ENCODE data around the gene ATMIN.

The ATMIN gene

GRCh38 chr16:81067166-81067565, 31.5 kb downstream of the ATMIN start:
- no peak for DNase-seq (ENCODE audit: low read depth)

- no peak for DNase-seq (ENCODE audit: low read depth)
Measured at GRCh38 chr16:81069063-81069462, 33.4 kb downstream of the ATMIN start.

GRCh38 chr16:81070979-81071378, 35.3 kb downstream of the ATMIN start:
- no peak for DNase-seq (ENCODE audit: low read depth)

- DNase-seq (ENCODE audit: low read depth) = no peak
Measured at GRCh38 chr16:81071805-81072204, 36.2 kb downstream of the ATMIN start.

GRCh38 chr16:81073560-81074330, 38.1 kb downstream of the ATMIN start:
- no peak for DNase-seq (ENCODE audit: low read depth)

GRCh38 chr16:81076566-81077075, 41.0 kb downstream of the ATMIN start:
- DNase-seq (ENCODE audit: low read depth) = peak; percentile 81

- peak; percentile 87 for DNase-seq (ENCODE audit: low read depth)
Measured at GRCh38 chr16:81077076-81077940, 41.7 kb downstream of the ATMIN start, which contains the start of gene C16orf46. Gene C16orf46, minus strand, starts transcription at chr16:81077238. Its CDS starts 13,283 bp downstream, at chr16:81063955.

- DNase-seq (ENCODE audit: low read depth) = no peak
Measured at GRCh38 chr16:81080233-81080632, 44.6 kb downstream of the ATMIN start.

GRCh38 chr16:81081014-81081413, 45.4 kb downstream of the ATMIN start:
- DNase-seq (ENCODE audit: low read depth) = no peak

GRCh38 chr16:81088836-81089235, 53.2 kb downstream of the ATMIN start:
- no peak for DNase-seq (ENCODE audit: low read depth)

GRCh38 chr16:81094771-81095251, 59.2 kb downstream of the ATMIN start:
- DNase-seq (ENCODE audit: low read depth) = no peak

- no peak for DNase-seq (ENCODE audit: low read depth)
Measured at GRCh38 chr16:81095653-81095952, 60.0 kb downstream of the ATMIN start.

GRCh38 chr16:81095953-81096714, 60.5 kb downstream of the ATMIN start, which contains the start of gene GCSH:
Gene GCSH, minus strand, starts transcription at chr16:81096395. Its CDS starts 117 bp downstream, at chr16:81096278.
- DNase-seq (ENCODE audit: low read depth) = peak; percentile 99

- DNase-seq (ENCODE audit: low read depth) = no peak
Measured at GRCh38 chr16:81096715-81097208, 61.1 kb downstream of the ATMIN start.

Data from T-helper 22 cell (primary cell).